DND-41 (cell line): ENCODE measurements around the gene DNAJA2.

ENCODE experiments used
- ATAC-seq: fragments of 200-7000 bp; cut with Tn5 transposase; 3 replicates; pipeline ENCODE4 v1.9.1; 2021; ENCODE audit warnings: low read depth; ENCODE audit not compliant: insufficient read depth
- DNase-seq: peaks from one replicate; pipeline ENCODE4 v3.0.0-alpha.2; 2020
- H2AFZ ChIP-seq: 2 replicates; pipeline ENCODE4 v1.6.0; 2012; ENCODE audit warnings: low read depth, low read length
- H3K27ac ChIP-seq: 2 replicates; pipeline ENCODE4 v1.5.1; 2012; ENCODE audit warnings: low read length, inconsistent platforms
- H3K27me3 ChIP-seq: fragments of 200-600 bp; sonication (generic); 2 replicates; pipeline ENCODE4 v1.6.0; 2012; ENCODE audit warnings: low read length, mild to moderate bottlenecking, inconsistent platforms; ENCODE audit not compliant: insufficient read depth, poor library complexity
- H3K36me3 ChIP-seq: 2 replicates; pipeline ENCODE4 v1.5.1; 2012; ENCODE audit warnings: low read length, inconsistent platforms; ENCODE audit not compliant: insufficient read depth
- H3K4me1 ChIP-seq: 2 replicates; pipeline ENCODE4 v1.5.1; 2012; ENCODE audit warnings: mild to moderate bottlenecking, low read length; ENCODE audit not compliant: insufficient read depth
- H3K4me2 ChIP-seq: 2 replicates; pipeline ENCODE4 v1.6.0; 2012; ENCODE audit warnings: mild to moderate bottlenecking, moderate library complexity, low read length, inconsistent platforms; ENCODE audit not compliant: insufficient read depth
- H3K4me3 ChIP-seq, 2 experiments: fragments of 200-600 bp in 1 of 2; shearing (Covaris generic) in 1 of 2; 2 replicates each; pipeline ENCODE4 v1.5.1; 2012 to 2016; ENCODE audit warnings: inconsistent platforms in 2 of 2, low read length in 2 of 2, mild to moderate bottlenecking in 2 of 2, low read depth in 1 of 2, moderate library complexity in 1 of 2
- H3K79me2 ChIP-seq: 2 replicates; pipeline ENCODE4 v1.6.0; 2012; ENCODE audit warnings: low read length, inconsistent platforms; ENCODE audit not compliant: insufficient read depth
- H3K9ac ChIP-seq: 2 replicates; pipeline ENCODE4 v1.6.0; 2012; ENCODE audit warnings: low read depth, mild to moderate bottlenecking, inconsistent platforms, low read length, moderate library complexity
- H3K9me3 ChIP-seq: 2 replicates; pipeline ENCODE4 v1.5.1; 2012; ENCODE audit warnings: low read length, moderate library complexity, mild to moderate bottlenecking, inconsistent platforms; ENCODE audit not compliant: insufficient read depth, severe bottlenecking
- H4K20me1 ChIP-seq: 2 replicates; pipeline ENCODE4 v1.6.0; 2012; ENCODE audit warnings: low read length; ENCODE audit not compliant: insufficient read depth
- EZH2 ChIP-seq: IDR thresholded peaks from 3 replicates; pipeline ENCODE4 v1.6.1; 2012; ENCODE audit warnings: borderline replicate concordance, low read depth, mild to moderate bottlenecking, moderate library complexity, low read length, inconsistent platforms; ENCODE audit not compliant: severe bottlenecking
- TF ChIP-seq, protein P1 (sequence below): IDR thresholded peaks from 2 replicates; pipeline ENCODE4 v1.5.1; 2012; ENCODE audit warnings: borderline replicate concordance, low read length, moderate library complexity, mild to moderate bottlenecking; ENCODE audit not compliant: poor library complexity, severe bottlenecking; ENCODE audit errors: extremely low read depth

Gene DNAJA2

GRCh38 chr16:46918400-46918799, 55.1 kb downstream of the DNAJA2 start:
- Histone ChIP-seq H3K9ac (no peak overlapping the region), H3K4me1 (no peaks in the 10 kb centered on the region), H3K79me2 (no peaks in the 10 kb centered on the region), H3K36me3 (no peaks in the 10 kb centered on the region), H3K9me3 (no peaks in the 10 kb centered on the region), H3K4me3 (no peak overlapping the region), H4K20me1 (no peaks in the 10 kb centered on the region), H3K4me2 (no peak overlapping the region), H3K27ac (no peak overlapping the region), H2AFZ (no peak overlapping the region), H3K27me3 (no peaks in the 10 kb centered on the region)
- ATAC-seq (no peak), DNase-seq (no peak)
- TF ChIP-seq, protein P1, sequence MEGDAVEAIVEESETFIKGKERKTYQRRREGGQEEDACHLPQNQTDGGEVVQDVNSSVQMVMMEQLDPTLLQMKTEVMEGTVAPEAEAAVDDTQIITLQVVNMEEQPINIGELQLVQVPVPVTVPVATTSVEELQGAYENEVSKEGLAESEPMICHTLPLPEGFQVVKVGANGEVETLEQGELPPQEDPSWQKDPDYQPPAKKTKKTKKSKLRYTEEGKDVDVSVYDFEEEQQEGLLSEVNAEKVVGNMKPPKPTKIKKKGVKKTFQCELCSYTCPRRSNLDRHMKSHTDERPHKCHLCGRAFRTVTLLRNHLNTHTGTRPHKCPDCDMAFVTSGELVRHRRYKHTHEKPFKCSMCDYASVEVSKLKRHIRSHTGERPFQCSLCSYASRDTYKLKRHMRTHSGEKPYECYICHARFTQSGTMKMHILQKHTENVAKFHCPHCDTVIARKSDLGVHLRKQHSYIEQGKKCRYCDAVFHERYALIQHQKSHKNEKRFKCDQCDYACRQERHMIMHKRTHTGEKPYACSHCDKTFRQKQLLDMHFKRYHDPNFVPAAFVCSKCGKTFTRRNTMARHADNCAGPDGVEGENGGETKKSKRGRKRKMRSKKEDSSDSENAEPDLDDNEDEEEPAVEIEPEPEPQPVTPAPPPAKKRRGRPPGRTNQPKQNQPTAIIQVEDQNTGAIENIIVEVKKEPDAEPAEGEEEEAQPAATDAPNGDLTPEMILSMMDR = no peak
- no peak for TF ChIP-seq EZH2

- no peaks in the 10 kb centered on the region for H3K9me3 ChIP-seq
- H3K79me2 ChIP-seq = no peaks in the 10 kb centered on the region
- H4K20me1 ChIP-seq = no peaks in the 10 kb centered on the region
- no peaks in the 10 kb centered on the region for H3K36me3 ChIP-seq
- no peaks in the 10 kb centered on the region for H3K4me1 ChIP-seq
- H3K4me2 ChIP-seq = no peak overlapping the region
- no peak overlapping the region for H3K4me3 ChIP-seq
- TF ChIP-seq, protein P1 = no peak
- TF ChIP-seq EZH2 = no peak
- no peak overlapping the region for H2AFZ ChIP-seq
- H3K27ac ChIP-seq = no peak overlapping the region
- peak; percentile 10 for DNase-seq
- peak; percentile 71; the same call in 2 of the 3 replicates for ATAC-seq
- H3K9ac ChIP-seq = no peak overlapping the region
- H3K27me3 ChIP-seq = no peaks in the 10 kb centered on the region
These were observed 56.5 kb downstream of the DNAJA2 start for GRCh38 chr16:46916980-46917379.

DNA sequence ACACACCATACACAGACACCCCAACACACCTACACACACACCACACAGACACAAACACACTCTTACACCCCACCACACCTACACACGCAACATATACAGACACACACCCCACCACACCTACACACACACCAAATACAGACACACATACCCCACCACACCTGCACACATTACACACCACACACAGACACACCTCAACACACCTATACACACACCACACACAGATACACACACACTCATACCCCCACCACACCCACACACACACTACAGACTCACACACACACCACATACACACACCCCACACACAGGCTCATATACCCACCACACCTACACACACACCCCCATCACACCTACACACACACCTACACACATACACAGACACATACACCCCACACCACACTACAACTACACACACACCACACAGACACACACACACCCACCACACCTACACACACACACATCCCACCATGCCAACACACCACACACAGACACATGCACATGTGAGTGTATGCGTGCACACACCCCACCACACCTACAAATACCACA, 57.9 kb downstream of the DNAJA2 start:
- H3K9ac ChIP-seq = no peak overlapping the region
- H4K20me1 ChIP-seq = no peaks in the 10 kb centered on the region
- no peaks in the 10 kb centered on the region for H3K4me1 ChIP-seq
- no peak overlapping the region for H2AFZ ChIP-seq
- H3K9me3 ChIP-seq = no peaks in the 10 kb centered on the region
- DNase-seq = no peak
- no peaks in the 10 kb centered on the region for H3K27me3 ChIP-seq
- TF ChIP-seq, protein P1 = no peak
- TF ChIP-seq EZH2 = no peak
- H3K4me3 ChIP-seq = no peak overlapping the region
- no peaks in the 10 kb centered on the region for H3K79me2 ChIP-seq
- H3K4me2 ChIP-seq = no peak overlapping the region
- H3K36me3 ChIP-seq = no peaks in the 10 kb centered on the region
- no peak overlapping the region for H3K27ac ChIP-seq
- ATAC-seq = no peak
